RKO (cell line): ENCODE measurements around the gene ACTN1.
"Not testable (repeated sequence)": the region's sequence is repeated elsewhere in the genome, so short reads cannot be mapped to it uniquely, and the experiment has no call there.

Experiments
- DNase-seq: peaks from one replicate; pipeline ENCODE4 v3.0.0-alpha.2; 2016; ENCODE audit warnings: low spot score

Gene ACTN1

DNA sequence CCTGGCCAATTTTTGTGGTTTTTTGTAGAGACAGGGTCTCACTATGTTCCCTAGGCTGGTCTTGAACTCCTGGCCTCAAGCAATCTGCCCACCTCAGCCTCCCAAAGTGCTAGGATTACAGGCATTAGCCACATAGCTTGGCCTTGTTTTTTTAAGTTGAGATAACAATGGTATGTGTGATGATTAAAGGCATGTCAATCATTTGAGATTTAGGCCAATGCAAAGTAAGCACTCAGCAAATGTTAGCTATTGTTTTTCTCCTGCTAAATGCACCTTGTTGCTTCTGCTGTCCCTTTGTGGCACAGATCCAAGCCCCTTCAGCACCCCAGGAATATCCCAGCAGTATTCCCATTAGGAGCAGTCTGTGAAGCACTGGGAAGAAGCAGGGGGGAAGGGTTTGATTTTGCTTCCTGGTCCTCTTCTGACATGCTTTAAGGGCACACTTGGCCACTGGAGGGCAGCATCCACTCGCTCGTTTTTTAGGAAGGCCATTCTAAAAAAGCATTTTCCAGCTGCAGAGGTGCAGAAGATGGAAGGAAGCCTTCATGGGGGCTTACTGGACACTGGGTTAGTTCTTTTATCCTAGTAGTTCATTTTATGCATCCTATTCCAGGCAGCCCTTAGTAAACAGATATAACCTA is 116.0 kb downstream of the ACTN1 start:
- peak; percentile 85 for DNase-seq

DNA sequence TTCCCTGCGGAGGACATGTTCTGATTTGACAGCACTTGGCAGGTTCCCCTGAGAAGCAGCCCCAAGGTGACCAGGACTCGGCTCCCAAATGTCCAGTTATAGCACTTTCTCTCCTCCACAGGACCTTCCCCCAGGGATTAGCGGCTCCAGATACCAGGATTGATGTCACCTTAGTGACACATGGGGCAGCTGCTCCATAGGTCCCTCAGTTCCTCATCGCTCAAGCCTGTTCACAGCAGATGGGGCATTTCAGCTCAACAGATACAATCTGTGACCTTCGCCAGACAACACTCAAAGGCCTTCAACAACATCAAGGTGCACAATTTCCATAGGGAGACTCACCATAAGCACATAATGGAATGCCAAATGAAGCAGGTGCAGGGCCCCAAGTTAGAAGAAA is 118.3 kb downstream of the ACTN1 start:
- no peak for DNase-seq

DNA sequence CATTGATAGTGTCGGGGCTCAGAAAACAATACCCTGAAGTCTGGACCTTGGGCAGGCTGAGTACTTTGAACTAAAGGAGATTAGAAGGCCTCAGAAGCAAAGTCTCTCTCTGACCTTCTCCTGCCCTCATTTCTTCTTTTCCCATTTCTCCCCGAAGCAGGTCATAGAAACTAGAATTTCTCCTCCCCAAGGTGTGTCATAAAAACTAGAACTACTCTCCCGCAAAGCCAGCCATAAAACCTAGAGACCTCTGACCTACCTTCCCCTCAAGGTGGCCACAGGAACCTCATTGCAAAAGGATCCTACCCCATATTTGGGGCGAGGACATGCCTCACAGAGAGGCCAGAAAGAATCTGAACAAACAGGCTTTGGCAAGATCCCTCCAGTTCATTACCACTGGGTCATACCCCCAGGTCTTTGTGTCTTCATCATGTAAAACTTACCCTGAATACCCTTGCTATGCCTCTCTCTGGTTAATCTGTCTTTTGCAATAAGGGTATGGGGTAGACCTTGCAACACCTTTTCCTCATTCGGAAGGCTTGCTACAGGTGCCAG is 121.5 kb downstream of the ACTN1 start:
- DNase-seq: no peak

DNA sequence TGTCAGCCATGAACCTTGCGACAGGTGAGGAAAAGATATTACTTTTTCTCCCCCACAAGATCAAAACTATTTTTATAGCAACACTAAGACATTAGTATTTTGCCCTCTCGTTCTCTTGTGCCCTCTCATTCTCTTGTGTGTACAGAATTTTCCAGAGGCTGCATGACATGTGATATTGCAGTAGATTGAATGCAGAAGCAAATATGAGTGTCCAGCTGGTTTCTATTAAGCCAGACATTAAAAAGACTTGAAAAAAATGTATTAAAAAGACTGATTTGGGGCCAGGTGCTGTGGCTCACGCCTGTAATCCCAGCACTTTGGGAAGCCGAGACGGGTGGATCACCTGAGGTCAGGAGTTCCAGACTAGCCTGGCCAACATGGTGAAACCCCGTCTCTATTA is 122.5 kb downstream of the ACTN1 start:
- no peak for DNase-seq

DNA sequence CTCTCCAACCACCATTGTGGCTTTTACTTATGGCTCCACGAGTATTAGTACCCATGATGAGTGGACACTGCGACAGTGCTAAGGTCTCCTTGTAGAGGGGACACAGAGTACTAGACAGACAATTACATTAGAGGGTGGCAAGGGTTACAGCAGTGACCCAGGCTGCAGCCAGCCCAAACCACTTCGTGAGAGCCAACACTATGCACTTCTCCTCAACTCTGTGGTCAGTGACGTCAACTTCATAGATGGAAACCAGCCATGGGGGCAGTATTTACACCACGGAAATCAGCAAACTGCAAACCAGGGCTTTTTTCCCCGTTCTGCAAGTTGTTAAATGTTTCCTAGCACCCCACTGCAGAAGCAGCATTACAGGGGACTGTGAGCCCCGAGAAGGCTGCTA is 124.7 kb downstream of the ACTN1 start:
- DNase-seq: no peak

DNA sequence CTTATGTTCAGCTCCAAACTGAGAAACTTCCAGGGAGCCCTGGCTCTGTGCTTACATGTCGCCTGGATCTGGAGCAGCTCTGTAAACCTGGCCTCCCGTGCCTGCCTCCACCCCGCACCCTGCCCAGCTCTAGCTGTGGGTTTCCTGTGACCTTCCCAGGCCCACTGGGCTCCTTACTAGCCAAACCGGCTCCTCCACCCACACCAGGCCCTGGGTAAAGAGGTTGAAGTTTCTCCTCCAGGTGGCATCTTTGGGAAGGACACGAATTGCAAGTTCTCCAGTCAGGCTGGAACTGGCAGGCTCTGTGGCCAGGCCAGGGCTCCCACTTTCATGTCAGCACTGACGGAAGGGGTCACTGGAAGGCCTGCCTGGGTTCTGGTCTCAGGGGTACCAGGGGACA is 125.4 kb downstream of the ACTN1 start:
- DNase-seq: no peak

DNA sequence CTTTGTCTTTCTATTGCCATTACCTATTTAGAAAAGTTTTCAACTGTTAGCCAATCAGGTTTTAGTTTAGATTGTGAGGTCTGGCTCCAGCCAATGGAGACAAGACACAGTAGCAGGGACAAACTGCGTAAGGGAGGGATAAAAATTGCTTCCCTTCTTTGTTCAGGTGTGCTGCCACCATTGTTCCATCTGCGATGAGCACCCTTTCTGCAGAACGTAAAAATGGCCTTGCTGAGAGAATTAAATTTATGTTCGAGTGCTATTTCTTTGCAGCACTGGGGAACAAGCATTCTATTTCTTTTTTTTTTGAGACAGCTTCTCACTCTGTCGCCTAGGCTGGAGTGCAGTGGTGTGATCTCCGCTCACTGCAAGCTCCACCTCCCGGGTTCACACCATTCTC is 126.6 kb downstream of the ACTN1 start:
- DNase-seq: not testable (repeated sequence)

DNA sequence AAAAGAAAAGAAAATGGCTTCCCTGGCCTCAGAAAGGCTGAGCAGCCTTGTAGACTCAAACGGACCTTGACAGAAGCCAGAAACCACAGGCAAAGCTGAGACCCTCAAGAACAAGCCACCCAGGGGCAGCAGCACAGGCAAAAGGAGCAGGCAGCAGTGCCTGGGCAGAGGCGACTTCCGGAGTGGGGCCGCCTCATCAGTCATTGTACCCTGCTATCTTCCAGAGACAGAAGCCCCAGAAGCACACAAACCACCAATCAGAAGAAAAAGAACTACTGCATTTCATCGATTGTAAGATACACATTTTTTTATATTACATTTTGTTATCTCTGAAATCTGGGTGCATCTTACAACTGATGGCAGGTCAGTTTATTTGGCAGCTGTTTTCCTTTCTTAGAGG is 128.0 kb downstream of the ACTN1 start:
- DNase-seq: no peak

DNA sequence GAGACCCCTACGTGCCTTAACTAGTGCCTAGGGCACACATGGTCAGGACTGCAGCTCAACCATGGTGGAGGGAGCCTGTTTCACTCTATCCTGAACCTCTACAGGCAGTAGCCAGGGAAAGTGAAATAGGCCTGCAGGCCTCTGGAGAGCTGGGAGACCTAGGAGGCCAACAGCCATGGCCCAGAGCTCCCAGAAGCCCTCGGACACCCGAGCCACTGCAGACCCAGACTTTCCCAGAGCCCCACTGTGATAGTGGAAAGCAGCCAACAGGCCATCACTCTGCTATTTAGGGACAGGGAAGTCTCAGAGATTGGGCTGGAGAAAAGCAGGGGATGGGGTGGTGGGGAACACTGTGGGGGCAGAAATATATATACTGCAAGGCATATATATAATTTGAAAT is 129.7 kb downstream of the ACTN1 start:
- DNase-seq: no peak

DNA sequence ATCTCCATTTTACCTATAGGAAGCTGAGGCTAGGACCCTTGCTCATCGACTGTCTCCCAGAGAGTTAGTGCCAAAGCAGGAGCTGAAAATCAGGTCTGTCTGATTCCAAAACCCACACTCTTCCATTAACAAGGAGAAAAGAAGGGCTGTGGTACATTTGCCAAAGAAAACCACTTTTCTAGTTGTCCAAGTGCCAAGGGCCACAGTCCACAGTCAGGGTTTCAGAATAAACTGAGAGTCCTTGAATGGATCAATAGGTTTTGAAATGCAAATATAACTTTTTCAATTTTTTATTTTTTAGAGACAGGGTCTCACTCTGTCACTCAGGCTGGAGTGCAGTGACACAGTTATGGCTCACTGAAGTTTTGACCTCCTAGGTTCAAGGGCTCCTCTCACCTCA is 130.8 kb downstream of the ACTN1 start:
- no peak for DNase-seq

DNA sequence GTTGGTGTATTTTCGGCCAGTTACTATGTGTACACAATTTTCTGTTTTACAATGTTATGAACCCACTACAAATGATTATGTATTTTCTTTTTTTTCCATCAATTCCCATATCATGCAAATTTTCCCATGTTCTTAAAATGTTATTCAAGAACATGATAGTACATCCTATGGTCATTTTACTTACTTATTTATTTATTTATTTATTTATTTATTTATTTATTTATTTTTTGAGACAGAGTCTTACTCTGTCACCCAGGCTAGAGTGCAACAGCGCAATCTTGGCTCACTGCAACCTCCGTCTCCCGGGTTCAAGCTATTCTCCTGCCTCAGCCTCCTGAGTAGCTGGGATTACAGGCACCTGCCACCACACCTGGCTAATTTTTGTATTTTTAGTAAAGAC is 131.5 kb downstream of the ACTN1 start:
- DNase-seq: not testable (repeated sequence)

DNA sequence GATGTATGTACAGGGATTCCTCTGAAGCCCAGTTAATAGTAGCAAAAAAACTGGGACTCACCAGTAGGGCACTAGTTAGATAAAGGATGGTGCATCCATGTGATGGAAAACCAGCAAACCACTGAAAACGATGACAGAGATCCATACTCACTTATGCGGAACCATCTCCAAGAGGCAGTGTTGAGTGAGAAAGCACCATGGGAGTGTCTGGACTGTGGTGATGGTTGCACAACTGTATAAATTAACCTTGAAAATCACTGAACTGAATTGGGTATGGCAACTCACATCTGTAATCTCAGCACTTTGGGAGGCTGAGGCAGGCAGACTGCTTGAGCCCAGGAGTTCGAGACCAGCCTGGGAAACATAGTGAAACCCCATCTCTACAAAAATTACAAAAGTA is 132.6 kb downstream of the ACTN1 start:
- no peak for DNase-seq

DNA sequence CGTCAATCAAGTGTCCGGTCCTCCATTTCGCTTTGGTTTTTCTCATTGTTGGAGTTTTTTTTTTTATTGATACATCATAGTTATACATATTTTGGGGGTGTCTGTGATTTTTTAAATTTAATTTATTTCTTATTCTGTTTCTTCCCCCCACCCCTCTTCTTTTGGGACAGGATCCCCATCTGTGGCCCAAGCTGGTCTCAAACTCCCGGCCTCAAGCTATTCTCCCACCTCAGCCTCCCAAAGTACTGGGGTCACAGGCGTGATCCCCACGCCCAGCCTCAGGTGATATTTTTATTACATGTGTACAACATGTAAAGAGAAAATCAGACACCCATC is 134.9 kb downstream of the ACTN1 start:
- no peak for DNase-seq

DNA sequence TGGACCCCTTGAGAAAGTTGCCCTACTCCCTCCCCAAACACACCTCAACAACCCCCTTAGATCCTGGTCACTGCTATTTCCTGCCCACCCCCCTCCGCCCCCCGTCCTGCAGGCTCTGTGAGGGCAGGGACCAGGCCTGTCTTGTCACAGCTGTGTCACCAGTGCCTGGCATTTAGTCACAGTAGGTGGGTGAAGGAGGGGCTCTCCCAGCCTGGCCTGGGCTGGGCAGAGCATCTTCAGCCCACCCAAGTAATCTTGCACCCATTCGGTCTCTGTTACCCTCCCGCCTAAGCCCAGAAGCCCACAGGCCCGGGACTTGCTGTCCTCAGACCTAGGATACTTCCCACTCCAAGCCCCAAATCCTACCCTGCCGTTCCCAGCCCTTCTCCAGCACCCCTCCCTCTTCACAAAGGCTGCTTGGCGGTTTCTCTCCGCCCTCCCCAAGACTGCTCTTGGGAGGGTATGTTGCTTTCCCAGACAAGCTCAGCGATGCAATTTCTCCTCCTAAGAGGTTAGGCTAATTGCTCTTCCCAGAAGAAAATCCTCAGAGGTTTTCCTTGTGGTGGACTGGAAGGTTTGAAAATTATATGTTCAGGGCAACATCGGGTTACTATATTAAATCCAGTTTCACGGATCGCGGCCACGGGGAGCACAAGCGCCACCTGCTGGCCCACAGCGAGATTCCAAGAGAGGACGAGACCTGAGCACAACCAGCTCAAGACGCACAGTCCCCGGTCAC is 135.5 kb downstream of the ACTN1 start:
- DNase-seq: peak; percentile 82

DNA sequence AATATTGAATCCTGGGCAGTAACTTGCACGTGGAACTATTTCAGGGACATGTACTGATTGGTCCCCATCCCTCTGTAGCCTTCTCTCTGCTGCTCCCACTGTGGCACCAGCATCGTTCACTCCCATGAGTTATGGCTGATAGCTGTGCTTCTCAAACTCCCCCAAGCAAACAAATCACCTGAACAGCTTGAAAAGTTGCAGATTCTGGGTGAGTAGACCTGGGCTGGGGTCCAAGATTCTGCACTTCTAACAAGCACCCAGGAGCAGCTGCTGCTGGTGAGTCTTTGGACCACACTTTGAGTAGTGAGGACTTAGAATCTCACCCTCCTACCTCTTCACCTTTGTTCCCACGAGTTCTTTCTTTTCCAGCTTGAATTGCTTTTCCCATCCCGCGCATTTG is 136.8 kb downstream of the ACTN1 start:
- no peak for DNase-seq

DNA sequence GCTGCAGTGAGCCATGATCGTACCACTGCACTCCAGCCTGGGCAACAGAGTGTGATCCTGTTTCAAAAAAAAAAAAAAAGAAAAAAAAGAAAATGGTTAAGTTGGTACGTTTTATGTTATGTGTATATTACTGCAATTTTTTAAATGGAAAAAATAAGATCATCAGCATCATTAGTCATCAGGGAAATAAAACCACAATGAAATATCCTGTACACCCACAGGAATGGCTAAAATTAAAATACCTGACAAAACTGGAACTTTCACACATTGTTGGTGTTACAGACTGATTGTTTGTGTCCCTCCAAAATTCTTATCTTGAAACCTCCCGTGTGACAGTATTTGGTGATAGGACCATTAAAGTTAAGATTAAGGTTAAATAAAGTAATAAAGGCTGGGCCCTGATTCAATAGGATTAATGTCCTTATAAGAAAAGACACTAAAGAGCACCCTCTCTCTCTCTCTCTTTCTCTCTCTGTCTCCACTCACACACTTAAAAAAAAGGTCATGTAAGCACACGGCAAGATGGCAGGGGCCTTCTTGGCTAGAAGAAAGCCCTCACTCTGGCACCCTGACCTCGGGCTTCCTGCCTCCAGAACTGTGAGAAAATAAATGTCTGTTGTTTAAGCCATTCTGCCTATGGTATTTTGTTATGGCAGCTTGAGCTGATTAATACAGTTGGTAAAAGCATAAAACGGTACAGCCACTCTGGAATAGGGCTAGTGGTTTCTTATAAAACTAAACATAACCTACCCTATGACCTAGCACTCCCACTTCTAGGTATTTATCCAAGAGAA is 137.9 kb downstream of the ACTN1 start:
- no peak for DNase-seq

DNA sequence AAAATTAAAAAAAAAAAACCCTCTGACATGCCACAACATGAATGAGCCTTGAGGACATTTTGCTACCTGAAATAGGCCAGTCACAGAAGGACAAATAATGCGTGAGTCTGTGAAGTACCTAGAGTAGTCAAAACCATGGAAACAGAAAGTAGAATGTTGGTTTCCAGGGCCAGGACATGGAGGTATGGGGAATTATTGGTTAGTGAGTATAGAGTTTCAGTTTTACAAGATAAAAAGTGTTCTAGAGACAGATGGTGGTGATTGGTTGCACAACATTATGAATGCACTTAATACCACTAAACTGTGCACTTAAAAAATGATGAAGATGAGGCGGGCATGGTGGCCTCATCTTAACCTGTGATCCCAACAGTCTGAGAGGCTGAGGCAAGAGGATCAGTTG is 138.6 kb downstream of the ACTN1 start:
- no peak for DNase-seq

DNA sequence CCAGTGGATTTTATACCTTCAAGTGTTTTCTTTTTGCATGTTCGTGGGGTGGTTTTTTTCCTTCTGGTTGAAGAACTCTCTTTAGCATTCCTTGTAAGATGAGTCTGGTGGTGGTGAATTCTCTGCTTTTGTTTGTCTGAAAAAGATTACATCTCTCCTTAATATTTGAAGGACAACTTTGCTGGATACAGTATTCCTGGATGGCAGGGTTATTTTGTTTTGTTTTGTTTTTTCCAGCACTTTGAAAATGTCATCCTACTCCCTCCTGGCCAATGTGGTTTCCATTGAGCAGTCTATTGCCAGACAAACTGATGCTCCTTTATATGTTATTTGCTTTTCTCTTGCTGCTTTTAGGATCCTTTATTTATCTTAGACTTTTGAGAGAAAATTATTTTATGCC is 143.0 kb downstream of the ACTN1 start:
- DNase-seq: no peak

DNA sequence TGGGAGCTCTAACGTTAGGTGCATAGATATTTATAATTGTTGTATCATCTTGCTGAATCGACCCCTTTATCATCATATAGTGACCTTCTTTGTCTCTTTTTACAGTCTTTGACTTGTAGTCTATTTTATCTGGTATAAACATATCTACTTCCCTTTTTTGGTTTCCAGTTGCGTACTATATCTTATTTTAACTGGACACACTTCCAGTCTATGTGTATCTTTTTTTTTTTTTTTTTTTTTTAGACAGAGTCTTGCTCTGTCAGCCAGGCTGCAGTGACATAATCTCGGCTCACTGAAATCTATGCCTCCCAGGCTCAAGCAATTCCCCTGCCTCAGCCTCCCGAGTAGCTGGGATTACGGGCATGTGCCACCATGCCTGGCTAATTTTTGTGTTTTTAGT is 144.3 kb downstream of the ACTN1 start:
- no peak for DNase-seq

DNA sequence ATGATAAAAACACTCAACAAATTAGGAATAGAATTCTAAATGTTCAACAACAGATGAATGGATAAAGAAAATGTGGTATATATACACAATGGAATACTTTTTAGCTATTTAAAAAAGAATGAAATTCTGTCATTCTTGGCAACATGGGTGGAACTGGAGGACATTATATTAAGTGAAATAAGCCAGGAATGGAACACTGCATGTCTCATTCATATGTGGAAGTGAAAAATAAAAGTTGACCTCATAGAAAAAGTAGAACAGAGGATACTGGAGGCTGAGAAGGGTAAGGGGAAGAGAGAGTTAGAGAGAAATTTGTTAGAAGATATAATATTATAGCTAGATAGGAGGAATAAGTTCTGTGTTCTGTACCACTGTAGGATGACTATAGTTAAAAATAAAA is 150.4 kb downstream of the ACTN1 start:
- DNase-seq: no peak

DNA sequence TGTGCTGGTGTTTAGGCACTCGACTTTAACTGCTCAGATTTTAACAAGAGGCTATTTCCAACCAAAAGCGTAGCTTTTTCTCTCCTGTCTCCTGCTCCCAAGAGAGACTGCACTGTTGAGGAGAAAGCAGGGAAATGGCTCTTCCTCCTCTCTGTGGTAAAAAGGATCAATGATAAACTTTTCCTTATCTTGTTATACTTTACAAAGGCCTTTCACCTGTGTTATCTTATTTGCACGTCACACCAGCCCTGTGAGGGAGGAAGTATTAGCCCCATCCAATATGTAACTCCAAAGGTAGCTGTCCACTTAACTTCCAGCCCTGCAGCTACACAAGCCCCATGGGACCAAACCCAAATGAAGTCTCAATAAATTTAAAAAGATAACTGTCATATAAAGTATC is 153.4 kb downstream of the ACTN1 start:
- no peak for DNase-seq

DNA sequence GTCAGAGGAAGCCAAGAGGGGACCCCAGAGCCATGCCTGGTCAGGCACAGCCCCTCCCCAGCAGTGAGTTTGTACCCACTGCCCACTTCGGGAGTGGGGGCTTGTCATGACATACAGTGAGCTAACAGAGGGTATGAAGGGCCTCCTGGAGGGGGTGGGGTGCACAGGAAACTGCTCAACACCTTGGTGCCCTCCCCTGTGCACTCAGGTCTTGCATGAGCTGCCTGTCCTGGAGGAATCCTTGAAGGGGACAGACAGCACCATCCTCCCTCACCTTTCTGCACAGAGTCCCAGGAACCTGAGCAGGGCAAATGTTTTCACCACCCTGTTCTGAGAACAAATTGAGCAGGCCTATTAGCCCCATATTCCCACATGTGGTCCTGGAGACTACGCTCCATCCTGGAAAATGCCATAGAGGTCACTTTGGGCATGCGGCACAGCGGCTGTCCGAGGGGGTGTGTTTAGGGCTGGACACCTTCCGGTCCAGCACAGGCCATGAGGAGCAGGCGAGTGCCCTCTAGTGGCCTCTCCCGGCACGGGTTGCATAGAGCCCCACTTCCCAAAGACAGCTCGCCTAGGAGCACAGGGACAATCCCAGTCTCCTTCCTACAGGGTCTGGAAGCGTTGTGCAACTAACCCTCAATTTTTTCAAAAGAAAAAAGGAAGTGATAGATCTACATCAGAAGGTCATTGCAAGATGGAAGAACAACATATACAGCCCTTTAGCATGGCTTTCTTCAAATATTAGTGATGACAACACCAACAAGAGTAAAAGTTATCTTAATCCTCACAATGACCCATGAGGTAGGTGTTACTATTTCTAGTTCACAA is 154.4 kb downstream of the ACTN1 start:
- peak; percentile 91 for DNase-seq
